Tibial nerve (tissue), 4 donors: ENCODE results near the gene CTTNBP2.

Source experiments
- CTCF ChIP-seq, 5 experiments: fragments of 200-600 bp in 3 of 5; fragments of 450-650 bp in 2 of 5; sonication (generic) in 3 of 5; IDR thresholded peaks; one replicate each; pipeline ENCODE4 v1.5.1; 2016 to 2019; ENCODE audit warnings: antibody characterized with exemption in 5 of 5, mild to moderate bottlenecking in 3 of 5, moderate library complexity in 2 of 5
- EP300 ChIP-seq, 2 donors: sonication (generic); formaldehyde crosslinking; IDR thresholded peaks; one replicate each; pipeline ENCODE4 v1.6.1; 2017; ENCODE audit warnings: antibody characterized with exemption in 2 of 2, mild to moderate bottlenecking in 1 of 2

GRCh38 chr7:117790251-117790650 lies 83.0 kb downstream of the CTTNBP2 start:
- no peak for TF ChIP-seq CTCF (IDR thresholded peaks at IDR 0.05)
- no peak for TF ChIP-seq EP300 (IDR thresholded peaks at IDR 0.05)
